ENCODE data around the gene LILRA5.
"Not testable (repeated sequence)": the region's sequence is repeated elsewhere in the genome, so short reads cannot be mapped to it uniquely, and the experiment has no call there.

The LILRA5 gene

DNA sequence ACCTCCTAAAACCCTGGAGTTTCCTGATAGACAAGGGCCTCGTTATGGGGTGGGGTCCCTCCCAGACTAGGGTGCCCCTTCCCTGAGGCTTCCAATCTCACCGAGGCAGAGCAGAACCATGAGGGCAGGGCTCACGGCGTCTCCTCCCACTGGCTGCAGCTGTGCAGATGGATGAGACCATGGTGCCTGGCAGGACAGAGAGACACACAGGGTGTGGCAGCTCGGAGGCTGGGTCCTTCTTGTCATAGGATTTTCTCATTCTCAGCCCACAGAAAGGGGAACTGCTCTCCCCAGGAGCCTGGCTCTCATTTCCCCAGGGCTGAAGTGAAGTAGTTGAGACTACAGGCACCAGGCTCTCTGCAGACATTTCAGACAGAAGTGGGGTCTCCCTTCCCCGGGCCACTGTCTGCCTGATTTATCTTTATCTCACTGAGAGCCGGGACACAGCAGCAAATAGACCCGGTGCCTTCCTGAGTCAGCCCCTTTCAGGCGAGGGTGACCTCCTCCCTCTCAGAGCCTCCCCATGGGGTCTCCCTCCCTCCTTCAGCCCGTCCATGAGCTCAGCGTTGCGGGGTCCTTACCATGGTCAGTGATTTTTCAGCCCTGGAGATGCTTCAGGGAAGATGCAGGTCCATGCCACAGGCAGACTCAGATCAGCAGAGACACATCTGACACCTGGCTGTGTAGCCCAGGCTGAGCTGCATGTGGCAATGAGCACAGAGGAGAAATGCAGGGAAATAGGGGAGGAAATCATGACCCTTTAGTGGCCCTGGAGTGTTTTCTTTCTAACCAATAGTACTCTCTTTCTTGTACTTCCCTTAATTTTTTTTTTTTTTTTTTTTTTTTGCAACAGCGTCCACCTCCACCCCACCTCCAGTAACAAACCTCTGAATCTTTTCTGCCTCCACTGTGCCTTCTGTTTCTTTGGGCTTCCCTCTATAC lies at the start of gene LILRA5:
Gene LILRA5 (minus strand): TSS at position 731 of the 942 bp plus-strand sequence. CDS start 147 bp downstream, at position 584.
- no peak for DNase-seq

DNA sequence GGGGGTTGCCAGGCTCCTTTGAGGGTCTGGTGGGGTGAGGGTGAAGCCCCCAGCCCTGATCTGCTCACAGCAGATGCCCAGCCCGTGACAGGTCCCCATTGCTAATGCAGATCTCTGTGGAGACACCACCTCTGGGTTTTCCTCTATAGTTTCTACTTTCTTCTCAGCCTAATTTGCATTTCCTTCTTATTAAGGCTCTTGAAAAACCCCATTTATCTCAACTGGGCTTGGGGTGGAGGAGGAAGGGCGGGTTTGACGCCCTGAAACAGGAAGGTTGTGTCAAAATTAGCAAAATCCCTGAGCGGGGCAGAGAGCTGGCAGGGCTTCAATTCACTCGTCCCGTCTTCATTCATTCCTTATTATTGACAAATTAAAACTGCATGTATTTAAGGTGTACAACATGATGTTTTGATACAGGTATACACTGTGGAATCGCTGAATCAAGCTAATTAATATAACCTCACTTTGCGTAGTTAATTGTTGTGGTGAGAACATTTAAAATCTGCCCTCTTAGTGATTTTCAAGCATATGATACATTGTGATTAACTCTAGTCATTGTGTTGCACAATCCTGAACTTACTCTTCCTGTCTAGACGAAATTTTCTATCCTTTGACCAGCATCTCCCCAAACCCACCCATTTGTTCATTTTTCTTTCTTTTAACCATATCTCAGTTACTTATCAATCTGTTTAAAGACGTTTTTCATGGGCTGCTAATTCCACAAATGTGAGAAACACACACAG lies 48.9 kb upstream of the LILRA5 start:
- DNase-seq: not testable (repeated sequence)

DNA sequence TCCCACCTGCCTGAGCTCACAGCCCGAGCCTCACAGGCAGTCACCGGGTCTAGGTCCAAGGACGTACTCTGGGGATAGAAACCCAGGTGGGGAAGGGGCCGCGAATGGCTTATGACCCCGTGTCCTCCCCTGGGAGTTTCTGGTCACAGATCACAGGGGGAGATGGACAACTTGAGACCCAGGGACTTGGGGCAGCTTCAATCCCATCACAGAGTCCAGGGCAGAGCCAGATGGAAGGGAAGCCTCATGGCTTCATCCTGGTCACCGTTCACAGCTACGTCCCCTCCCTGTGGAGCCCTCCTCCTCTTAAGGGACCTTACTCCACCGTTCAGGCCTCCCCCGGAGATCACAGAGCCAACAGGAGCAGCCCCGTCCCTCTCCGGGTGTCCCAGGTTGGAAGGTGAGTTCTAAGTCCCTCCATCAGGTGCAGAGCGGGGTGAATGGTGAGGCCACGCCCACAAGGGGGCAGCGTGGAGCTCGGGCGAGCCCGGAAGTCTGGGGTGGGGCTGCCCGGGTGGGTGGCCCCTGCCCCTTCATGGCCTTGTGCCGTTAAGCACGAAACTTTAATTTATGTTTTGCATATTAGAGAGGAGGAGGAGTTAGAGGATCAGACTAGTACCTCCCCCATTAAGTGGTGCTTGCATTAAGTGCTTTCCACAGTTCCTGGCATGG lies 46.3 kb upstream of the LILRA5 start:
- not testable (repeated sequence) for DNase-seq

DNA sequence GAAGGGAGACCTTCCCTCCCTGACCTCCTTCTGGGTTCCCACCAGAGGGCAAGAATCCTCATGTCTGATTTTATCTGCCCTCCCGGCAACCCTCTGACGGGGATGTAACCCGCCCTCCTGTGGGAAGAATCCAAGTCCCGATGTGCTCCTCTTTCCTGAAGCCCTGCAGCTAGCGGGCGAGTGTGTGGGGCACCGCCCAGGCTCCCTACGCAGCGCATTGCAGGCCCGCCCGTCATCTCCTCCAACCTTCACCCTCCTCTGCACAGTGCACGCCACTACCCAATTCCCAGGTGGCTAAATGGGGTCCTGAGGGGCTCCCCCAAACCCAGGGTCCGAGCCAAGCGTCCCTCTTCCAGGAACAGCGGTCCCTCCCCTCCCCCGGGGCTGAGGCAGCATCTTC lies 44.4 kb upstream of the LILRA5 start:
- no peak for DNase-seq

DNA sequence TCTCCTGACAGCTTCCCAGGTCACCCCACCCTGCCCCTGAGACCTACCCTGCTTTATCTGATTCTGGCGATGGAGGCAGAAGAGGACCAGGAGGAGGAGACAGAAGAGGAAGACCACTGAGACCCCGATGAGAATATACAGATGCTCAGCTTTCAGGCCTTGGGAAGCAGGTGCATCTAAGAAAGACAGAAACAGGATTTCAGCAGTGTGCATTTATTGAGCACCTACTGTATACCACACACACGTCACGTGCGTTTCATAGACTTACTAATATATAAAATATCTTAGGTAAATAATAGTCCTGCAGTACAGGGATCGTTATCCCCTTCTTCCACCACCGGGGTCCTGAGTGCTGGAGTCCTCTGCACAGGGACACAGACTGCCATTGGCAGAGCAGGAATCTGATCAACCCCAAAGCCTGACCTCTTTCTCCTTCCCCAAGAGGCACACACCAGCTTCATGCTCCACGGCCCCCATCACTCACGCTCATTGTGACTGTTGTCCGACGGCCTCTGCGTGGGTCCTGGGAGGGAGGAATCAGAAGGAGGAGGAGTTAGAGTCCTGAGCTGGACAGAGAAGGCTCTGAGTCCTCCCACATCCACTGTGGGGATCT lies 43.6 kb upstream of the LILRA5 start:
- no peak for DNase-seq

DNA sequence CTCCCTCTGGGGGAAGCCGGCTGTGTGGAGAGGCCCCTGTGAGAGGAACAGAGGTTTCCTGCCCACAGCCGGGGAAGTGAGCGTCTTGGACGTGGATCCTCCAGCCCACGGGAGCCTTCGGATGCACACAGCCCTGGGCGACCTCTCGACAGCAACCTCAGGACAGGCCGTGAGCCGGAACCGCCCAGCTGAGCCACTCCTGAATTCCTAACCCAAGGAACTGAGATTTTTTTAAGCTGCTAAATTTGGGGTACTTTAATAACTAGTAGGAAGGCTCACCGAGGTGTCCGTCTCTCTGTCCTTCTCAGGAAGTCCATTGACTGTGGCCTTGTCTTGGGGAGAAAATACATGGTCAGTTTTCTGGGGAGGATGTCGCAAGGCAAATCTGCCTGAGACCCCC lies 42.7 kb upstream of the LILRA5 start:
- no peak for DNase-seq

DNA sequence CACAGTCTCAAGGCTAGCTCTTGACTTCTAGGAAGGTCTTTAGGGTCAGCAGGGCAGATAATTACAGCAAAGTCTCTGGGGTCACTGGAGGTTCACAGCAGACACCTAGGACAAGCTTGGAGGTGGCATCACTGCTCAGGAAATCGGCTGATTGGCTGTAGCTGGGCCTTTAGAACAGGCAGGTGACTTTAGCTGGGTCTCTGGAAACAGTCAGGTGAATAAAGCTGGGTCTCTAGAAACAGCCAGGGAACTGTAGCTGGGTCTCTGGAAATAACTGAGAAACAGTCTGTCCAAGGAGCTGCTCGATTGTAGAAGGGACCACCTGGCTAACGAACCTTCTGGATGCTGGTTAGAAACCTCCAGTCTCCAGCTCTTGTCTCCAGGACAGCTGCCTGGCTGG lies 41.8 kb upstream of the LILRA5 start:
- no peak for DNase-seq

DNA sequence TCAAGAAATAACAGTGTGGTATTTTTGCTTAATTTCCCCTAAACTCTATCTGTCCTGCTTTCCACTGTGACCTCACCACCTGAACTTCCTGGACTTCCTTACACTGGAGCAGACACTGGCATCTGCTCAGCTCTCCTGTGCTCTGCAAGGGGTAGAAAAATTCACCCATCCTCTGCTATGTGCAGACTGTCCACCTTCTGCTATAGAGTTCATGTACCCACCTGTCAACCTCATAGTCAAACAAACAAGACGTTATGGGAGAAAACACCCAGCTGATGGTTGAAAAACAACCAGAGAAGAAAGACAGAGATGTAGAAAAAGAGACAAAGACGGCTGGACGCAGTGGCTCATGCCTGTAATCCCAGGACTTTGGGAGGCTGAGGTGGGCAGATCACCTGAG lies 39.6 kb upstream of the LILRA5 start:
- DNase-seq: no peak

DNA sequence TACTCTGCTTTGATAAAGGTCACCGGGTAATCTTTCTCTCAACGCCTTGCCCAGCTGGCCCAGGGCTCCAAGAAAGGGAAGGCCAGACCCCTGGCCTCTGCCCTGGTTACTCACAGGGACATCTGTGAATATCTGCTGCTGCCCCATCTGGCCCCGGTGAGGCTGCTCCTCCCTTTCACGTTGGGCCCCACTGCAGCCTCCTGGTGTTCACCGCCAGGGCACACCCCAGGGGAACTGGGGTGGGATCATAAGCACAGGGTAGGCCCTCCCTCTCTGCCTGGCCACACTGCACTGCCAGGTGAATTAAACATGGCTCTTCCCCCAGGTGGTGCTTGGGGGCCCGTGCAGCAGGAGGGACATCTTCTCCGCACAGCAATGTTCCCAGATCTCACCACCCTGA lies 39.1 kb upstream of the LILRA5 start:
- no peak for DNase-seq

DNA sequence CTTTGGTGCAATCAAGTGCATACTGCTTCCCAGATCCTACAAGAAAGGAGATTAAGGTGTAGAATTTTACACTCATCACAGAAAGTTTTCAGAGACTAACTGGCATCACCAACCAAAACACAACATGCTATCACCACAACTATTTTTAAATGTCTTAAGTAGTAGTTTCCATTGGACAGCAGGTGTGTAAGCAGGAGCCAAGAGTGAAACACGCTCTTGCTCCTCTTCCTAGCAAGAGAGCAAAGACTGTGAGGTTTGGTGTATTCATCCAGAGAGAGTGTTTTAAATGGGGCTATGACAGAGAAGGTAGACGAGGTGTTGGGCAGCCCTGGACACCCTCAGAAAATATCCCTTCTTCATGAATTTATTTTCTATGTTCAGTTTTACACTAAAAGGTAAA lies 38.5 kb upstream of the LILRA5 start:
- DNase-seq: no peak

DNA sequence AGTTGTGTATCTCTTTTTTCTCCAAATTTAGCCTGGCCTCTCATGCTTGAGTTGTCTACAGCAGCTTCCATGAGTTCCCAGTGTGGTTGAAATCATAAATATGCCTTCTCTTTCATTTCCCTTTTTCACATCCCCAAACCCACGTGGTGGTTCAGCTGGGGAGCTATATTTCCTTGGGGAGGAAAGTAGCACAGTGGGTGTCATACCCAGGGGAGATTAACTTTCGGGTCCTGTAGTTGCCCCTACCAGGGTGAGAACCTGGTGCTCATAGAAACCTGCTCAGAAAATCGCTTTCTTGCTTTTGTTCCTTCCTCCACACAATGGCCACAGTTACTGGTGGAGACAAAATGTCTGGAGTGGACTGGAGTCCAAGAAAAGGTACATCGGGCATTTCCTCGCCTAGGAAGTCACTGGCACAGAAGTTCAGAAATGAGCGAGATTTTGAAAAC lies 33.0 kb upstream of the LILRA5 start:
- DNase-seq: no peak

DNA sequence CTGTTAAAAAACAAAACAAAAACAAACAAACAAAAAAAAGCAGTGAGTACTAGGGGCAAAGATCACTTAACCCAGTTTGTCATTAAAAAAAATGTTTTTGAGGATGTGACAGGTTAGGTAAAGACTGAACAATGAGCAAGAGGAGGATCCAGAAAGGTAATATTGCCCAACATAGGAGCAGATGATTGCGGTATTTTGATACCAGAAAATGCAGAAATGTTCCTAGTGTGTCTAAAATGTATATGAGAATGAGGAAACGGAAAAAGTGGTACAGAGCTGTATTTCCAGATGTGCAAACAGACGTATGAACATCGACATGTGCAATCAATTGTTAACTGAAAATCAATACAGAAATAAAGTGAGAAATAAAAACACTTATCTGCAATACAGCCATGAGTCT lies 30.9 kb upstream of the LILRA5 start:
- DNase-seq: no peak

DNA sequence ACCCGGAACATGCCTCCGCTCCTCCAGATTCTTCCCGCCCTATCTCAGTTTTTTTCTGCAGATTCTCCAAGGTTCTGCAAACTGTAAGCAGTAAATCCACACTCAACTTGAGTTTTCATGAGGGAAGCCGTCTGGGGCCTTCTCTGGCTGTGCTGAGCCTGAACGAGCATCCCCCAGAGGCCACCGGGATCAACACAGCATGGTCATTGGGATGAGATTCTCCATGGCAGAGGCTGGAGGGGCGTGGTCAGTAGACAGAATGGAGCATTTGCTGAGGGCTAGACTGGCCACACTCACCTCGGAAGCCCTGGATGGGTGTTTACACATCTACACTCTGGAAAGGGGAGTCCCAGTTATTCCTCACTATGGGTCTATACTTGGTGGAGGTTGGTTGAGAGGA lies 28.3 kb upstream of the LILRA5 start:
- DNase-seq: no peak

DNA sequence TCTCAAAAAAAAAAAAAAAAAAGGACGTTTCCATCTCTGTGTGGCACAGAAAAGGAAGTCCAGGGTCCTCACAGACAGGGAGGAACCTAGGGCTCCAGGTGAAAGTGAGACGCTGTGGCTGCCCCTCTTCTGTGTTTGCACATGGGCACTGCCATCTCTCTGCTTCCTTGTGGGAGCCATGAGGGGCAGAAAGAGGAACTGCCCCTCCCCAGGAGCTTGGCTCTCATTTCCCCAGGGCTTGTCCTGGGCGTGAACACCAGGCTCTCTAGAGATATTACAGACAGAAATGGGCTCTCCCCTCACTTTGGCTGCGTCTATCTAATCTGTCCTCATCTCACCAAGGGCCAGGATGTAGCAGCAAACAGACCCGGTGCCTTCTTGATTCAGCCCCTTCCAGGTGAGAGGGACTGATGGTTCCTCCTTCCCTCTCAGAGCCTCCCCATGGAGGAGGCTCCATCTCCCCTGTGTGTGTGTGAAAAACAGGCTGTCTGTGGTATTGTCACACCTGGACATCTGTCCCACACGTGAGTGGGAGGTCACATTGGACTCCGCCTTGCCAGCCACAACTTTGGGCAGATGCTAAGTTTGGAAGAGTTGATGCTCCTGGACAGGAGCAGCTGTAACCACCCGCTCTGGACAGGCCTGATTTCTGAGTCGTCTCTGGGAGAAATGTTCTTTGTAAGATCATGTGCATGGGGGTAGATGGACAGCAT lies 26.8 kb upstream of the LILRA5 start:
- DNase-seq: no peak

DNA sequence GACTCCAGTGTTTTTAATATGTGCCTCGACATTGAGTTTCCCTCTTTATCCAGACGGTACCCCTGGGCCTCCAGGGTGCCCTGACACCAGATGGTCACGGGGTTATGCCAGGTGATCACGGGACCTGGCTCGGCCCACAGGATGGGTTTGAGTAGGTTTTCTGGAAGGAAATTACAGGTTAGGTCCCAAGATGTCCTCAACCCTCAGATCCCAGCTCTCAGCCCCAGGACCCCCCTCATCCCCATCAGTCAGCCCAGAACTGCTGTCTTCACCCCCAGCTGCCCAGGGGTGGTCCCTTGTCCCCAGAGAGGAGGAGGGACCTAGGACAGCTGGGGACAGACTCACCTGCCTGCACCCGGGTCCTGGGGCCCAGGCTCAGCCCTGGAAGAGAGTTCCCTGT lies 25.6 kb upstream of the LILRA5 start:
- no peak for DNase-seq

DNA sequence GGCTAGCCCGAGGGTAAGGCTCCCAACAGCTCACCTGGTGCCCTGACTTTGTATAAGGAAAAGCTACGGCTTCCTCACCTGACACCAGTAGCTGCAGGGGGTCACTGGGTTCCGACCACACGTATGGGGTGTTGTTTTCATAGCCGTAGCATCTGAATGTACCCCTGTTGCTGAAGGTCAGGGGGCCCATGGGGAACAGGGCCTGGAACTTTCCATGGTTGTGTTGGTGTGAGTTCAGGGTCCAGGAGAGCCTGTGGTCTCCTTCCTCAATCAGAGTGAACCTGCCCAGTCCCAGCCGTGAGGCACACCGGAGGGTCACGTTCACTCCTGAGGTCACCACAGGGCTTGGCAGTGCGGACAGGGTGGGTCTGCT lies 24.9 kb upstream of the LILRA5 start:
- DNase-seq: no peak

DNA sequence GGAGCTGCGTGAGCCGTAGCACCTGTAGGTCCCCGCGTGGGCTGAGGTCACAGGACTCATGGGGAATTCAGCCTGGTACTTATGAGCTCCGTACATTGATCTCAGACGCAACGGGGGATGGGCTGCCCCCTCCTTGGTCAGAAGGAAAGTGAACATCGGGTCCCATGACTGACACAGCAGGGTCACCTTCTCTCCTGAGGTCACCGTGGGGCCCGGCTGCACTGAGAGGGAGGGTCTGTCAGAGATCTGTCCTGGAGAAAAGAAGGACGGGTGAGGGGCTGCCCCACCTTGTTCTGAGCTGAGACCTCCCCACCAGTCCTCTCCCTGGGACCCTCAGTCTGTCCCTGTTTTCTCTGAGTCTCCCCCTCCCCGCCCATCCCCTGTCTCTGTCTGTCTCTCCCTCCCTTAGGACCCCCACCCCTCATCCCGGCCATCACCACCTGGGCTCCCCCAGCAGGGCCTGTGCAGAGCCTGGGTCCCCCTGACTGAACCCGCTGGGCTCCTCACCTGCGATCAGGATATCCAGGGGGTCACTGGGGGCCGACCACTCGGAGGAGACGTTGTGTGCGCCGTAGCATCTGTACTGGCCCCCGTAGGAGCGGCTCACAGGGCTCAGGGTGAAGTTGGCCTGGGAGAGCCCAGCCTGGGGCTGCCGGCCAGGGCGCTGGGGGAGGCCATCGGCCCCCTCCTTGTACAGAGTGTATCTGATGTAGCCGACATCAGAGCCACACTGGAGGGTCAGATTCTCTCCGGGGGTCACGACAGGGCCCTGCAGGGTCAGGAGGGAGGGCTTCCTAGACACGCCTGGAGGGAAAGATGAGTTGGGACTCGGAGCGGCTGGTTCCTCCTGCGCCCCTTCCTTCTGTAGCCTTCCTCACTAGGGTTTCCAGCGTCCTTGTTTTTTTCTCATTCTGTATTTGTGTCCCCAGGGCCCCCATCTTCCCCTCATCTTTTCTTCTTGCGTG lies 24.2 kb upstream of the LILRA5 start:
- no peak for DNase-seq

DNA sequence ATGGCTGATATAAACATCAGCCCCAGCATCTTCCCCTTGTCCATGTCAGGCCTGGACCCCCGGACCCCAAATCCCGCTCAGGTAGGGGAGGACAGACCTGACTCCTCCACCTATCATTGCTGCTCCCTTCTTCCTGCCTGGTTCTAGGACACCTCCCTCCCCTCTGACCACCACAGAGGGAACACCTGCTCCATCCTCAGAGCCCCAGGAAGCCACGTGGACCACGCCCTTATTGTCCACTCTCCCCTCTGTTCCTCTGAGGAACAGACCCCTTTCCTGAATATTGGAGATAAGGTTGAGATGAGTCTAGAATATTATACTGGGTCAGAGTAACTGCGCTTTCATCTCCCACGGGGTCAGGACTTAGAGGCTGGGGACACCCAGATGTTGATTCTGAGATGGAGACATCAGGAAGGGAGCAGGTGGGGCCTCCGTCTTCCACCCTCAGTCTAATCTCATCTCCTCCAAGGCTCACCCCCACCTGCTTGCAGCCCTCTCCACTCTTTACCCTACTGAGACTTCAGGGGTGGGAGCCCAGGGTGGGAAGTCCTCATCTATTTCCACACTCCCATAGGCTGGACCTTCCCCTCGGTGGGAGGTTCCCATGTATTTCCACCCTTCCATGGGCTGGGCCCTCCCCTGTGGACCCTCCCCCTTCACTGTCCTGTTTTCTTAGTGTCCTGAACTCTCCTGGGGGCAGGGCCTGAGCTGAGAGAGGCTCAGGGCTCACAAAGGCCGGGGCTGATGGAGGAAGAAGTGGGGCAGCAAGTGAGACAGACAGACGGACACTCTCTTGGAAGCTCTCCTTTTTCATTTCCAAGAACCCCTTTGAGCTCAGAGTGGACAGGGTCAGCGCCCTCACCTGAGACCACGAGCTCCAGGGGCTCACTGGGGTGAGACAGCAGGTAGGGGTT lies 23.3 kb upstream of the LILRA5 start:
- no peak for DNase-seq

DNA sequence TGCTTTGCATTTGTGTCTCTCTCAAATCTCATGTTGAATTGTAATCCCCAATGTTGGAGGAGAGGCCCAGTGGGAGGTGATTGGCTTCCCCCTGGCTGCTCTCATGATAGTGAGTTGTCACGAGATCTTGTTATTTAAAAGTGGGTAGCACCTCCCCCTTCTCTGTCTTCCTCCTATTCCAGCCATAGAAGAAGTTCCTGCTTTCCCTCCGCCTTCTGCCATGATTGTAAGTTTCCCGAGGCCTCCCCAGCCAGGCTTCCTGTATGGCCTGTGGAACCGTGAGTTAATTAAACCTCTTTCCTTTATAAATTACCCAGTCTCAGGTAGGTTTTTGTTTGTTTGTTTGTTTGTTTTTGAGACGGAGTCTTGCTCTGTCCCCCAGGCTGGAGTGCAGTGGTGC lies 22.2 kb upstream of the LILRA5 start:
- no peak for DNase-seq
